Heart right ventricle (tissue), 16 donors: ENCODE results near the gene IFNL4. TPM values are rescaled to one million over a fixed set of nuclear protein-coding genes. Genes with fewer than 3 reads are reported as not detected.
"Not testable (repeated sequence)": the region's sequence is repeated elsewhere in the genome, so short reads cannot be mapped to it uniquely, and the experiment has no call there.

Source experiments
- ATAC-seq, 8 donors: fragments of 200-7000 bp; cut with Tn5 transposase; one replicate each; pipeline ENCODE4 v1.9.1; 2020; ENCODE audit warnings: mild to moderate bottlenecking in 8 of 8, moderate library complexity in 8 of 8, moderate number of reproducible peaks in 1 of 8
- DNase-seq, 2 donors: peaks; one replicate each; pipeline ENCODE4 v3.0.0-alpha.2; 2020
- H3K27ac ChIP-seq, 10 donors: fragments of 200-600 bp; sonication (generic) in 2 of 10; one replicate each; pipeline versions ENCODE4 v1.5.0 to v1.8.0; 2020 to 2022; ENCODE audit warnings: mild to moderate bottlenecking in 3 of 10
- H3K27me3 ChIP-seq, 7 donors: fragments of 200-600 bp; one replicate each; pipeline ENCODE4 v1.8.0; 2021 to 2022; ENCODE audit warnings: mild to moderate bottlenecking in 2 of 7
- H3K36me3 ChIP-seq, 9 donors: fragments of 200-600 bp; sonication (generic) in 1 of 9; one replicate each; pipeline versions ENCODE4 v1.5.0 to v1.8.0; 2020 to 2022; ENCODE audit warnings: mild to moderate bottlenecking in 2 of 9
- H3K4me1 ChIP-seq, 9 donors: fragments of 200-600 bp; sonication (generic) in 1 of 9; one replicate each; pipeline versions ENCODE4 v1.5.0 to v1.8.0; 2020 to 2022; ENCODE audit warnings: mild to moderate bottlenecking in 4 of 9
- H3K4me3 ChIP-seq, 10 donors: fragments of 200-600 bp; sonication (generic) in 2 of 10; one replicate each; pipeline versions ENCODE4 v1.5.0 to v1.8.0; 2020 to 2022; ENCODE audit warnings: mild to moderate bottlenecking in 7 of 10, moderate library complexity in 2 of 10
- H3K9me3 ChIP-seq, 11 donors: fragments of 200-600 bp in 10 of 11; sonication (generic) in 2 of 11; one replicate each; pipeline versions ENCODE4 v1.5.0 to v1.8.0; 2013 to 2022; ENCODE audit warnings: mild to moderate bottlenecking in 2 of 11, control low read depth in 1 of 11, moderate library complexity in 1 of 11
- WGBS, 2 donors: extraction: QIAGEN DNeasy Blood & Tissue Kit; methylation state at CpG; one replicate each; pipeline ENCODE4 v1.1.7; 2013; ENCODE audit warnings: inconsistent platforms in 1 of 2; 5-methylcytosine and 5-hydroxymethylcytosine counted together
- intact Hi-C, 10 donors: fragments of 100-400 bp; cut with DNase I; formaldehyde crosslinking; loops; one replicate each; pipeline versions ENCODE4 v1.11.1 to v1.14.2; 2022
- polyA plus RNA-seq, 2 donors: library from polyadenylated mRNA; stranded (reverse); fragments of 200-250 nt; gene quantifications; one replicate each; pipeline ENCODE4 v1.2.3, GENCODE V29; 2013
- total RNA-seq, 10 donors: library from RNA; stranded (reverse); fragmentation: NEBNext Ultra II Directional in 3 of 10; extraction: Animal tissue kit (Norgen Biotek cat#: 25700) in 3 of 10; gene quantifications; one replicate each; pipeline versions ENCODE4 v1.2.1 to v1.2.4, GENCODE V29; 2021 to 2023
- TF ChIP-seq, protein P1 (sequence below), 9 donors: fragments of 200-600 bp; sonication (generic) in 2 of 9; IDR thresholded peaks; one replicate each; pipeline versions ENCODE4 v1.5.0 to v1.8.0; 2021 to 2022; ENCODE audit warnings: antibody characterized with exemption in 9 of 9, mild to moderate bottlenecking in 5 of 9, moderate library complexity in 1 of 9
- donor health status: Arrhythmogenic right ventricular cardiomyopathy.
- donor health status: ischemic (EF 13 %, LVEDD 7.1; RV severe dilation, severe dysfunction).
- donor health status: healthy with polysubstance abuse.
- donor health status: DM: no; HTN: yes; CAD: no.
- donor health status: DM: no; HTN: no; CAD: no.
- donor health status: ischemic (EF 25% LVEDD 6.9; RV normal size, moderate dysfunction).
- donor health status: ischemic (EF 25% LVEDD 5.7; RV mildly dilated, moderate dysfunction).
- donor health status: healthy.
- donor health status: DM: yes; HTN: yes; CAD: no.
- donor health status: Ischemic cardiomyopathy.
- donor health status: ischemic (EF 35%, LVEDD 5.7; RV mildly dilated, moderate dysfunction).
- donor health status: nonischemic (EF 11% LVEDD 7.7; RV severe dilation, severe dysfunction).
- donor health status: DM: yes; HTN: yes; CAD: no.
- donor health status: PGD.
- donor health status: ischemic (EF 29% LVEDD 5.4; RV normal size, mild dysfunction).
- donor health status: nonischemic (EF 23%, LVEDD 6.1; RV moderate dilation, normal function).

IFNL4 gene
- total and polyA plus RNA-seq, 12 donors: not detected

DNA sequence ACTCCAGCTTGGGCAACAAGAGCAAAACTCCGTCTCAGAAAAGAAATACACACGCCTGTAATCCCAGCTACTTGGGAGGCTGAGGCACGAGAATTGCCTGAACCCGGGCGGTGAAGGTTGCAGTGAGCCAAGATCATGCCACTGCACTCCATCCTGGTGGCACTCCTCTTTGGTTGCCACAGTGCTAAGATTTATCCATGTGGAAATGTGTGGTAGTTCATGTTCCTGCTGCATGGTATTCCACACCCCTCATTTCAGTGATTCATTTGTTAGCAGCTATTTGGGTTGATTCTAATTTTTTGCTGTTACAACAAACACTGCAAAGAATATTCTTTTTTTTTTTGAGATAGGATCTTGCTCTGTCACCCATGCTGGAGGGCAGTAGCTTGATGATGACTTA is 15.9 kb downstream of the IFNL4 start:
- ATAC-seq (no peak), DNase-seq (no peak)
- H3K4me1 ChIP-seq: no peaks in the 10 kb centered on the region
- 85 to 87% methylated on average over 5 of the region's 5 CpGs for WGBS, 2 donors
- H3K4me3 ChIP-seq: no peak overlapping the region
- H3K9me3 ChIP-seq: no peaks in the 10 kb centered on the region
- H3K36me3 ChIP-seq: no peaks in the 10 kb centered on the region
- H3K27me3 ChIP-seq: peaks cover 0 to 46% (median 25%) of the 10 kb centered on the region in 7 donors
- intact Hi-C loops: no loop called here
- H3K27ac ChIP-seq: no peak overlapping the region
- TF ChIP-seq, protein P1, sequence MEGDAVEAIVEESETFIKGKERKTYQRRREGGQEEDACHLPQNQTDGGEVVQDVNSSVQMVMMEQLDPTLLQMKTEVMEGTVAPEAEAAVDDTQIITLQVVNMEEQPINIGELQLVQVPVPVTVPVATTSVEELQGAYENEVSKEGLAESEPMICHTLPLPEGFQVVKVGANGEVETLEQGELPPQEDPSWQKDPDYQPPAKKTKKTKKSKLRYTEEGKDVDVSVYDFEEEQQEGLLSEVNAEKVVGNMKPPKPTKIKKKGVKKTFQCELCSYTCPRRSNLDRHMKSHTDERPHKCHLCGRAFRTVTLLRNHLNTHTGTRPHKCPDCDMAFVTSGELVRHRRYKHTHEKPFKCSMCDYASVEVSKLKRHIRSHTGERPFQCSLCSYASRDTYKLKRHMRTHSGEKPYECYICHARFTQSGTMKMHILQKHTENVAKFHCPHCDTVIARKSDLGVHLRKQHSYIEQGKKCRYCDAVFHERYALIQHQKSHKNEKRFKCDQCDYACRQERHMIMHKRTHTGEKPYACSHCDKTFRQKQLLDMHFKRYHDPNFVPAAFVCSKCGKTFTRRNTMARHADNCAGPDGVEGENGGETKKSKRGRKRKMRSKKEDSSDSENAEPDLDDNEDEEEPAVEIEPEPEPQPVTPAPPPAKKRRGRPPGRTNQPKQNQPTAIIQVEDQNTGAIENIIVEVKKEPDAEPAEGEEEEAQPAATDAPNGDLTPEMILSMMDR (IDR thresholded peaks at IDR 0.05): no peak

DNA sequence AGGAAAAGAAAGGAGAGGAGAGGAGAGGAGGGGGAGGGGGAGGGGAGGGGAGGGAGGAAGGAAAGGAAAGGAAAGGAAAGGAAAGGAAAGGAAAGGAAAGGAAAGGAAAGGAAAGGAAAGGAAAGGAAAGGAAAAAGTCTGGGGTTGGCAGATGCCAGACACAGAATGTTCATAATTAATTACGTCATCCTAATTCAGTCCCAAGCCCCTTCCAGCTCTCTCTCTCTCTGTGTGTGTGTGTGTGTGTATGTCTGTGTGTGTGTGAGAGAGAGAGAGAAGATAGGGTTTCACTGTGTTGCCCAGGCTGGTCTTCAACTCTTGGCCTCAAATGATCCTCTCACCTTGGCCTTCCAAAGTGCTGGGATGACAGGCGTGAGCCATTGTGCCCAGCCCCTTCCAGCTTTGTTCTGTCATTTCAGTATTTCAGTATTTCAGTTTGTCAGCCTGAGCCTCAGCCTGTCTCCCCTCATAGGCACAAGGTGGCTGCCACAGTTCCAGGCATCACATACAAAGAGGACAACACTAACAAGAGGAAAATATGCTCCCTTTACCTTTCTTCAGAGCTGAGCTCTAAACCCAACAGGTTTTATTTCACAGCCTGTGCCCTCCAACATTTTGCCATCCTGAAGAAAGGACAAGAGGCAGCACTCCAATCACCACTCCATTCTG is 18.4 kb downstream of the IFNL4 start:
- no peaks in the 10 kb centered on the region for H3K4me1 ChIP-seq
- TF ChIP-seq, protein P1 (IDR thresholded peaks at IDR 0.05): no peak
- no peak overlapping the region for H3K4me3 ChIP-seq
- no peak overlapping the region for H3K27ac ChIP-seq
- DNase-seq (no peak), ATAC-seq (no peak)
- peaks cover 0 to 40% (median 8%) of the 10 kb centered on the region in 7 donors for H3K27me3 ChIP-seq
- no peaks in the 10 kb centered on the region for H3K9me3 ChIP-seq
- 79 to 84% methylated on average over 2 of the region's 2 CpGs for WGBS, 2 donors
- no peaks in the 10 kb centered on the region for H3K36me3 ChIP-seq
- intact Hi-C loops: no loop called here

DNA sequence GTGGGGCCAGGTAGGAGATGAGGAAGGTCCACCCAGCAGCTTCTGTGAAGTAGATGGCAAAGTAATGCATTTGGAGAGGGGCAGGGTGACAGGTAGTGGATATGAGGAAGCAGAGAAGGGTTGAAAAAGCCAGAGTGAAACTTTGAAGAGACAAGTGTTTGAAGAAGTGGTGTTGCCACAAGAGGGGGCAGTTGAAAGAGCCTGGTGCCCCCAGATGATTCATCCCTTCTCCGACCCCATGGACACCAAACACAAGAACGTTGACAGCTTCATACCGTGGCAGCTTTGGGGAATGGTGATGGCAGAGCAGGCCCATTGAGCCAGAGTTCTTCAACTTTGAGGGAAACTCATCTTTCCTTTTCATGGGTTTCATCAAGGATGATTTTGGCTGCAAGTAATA is 23.7 kb downstream of the IFNL4 start:
- Histone ChIP-seq H3K4me1 (no peaks in the 10 kb centered on the region), H3K27ac (no peak overlapping the region), H3K4me3 (no peak overlapping the region), H3K36me3 (no peaks in the 10 kb centered on the region), H3K27me3 (peaks cover 0 to 75% (median 47%) of the 10 kb centered on the region in 7 donors), H3K9me3 (no peaks in the 10 kb centered on the region)
- ATAC-seq (no peak), DNase-seq (no peak)
- TF ChIP-seq, protein P1 (IDR thresholded peaks at IDR 0.05): no peak
- 25 to 26% methylated on average over 3 of the region's 3 CpGs for WGBS, 2 donors
- intact Hi-C loops: no loop called here

DNA sequence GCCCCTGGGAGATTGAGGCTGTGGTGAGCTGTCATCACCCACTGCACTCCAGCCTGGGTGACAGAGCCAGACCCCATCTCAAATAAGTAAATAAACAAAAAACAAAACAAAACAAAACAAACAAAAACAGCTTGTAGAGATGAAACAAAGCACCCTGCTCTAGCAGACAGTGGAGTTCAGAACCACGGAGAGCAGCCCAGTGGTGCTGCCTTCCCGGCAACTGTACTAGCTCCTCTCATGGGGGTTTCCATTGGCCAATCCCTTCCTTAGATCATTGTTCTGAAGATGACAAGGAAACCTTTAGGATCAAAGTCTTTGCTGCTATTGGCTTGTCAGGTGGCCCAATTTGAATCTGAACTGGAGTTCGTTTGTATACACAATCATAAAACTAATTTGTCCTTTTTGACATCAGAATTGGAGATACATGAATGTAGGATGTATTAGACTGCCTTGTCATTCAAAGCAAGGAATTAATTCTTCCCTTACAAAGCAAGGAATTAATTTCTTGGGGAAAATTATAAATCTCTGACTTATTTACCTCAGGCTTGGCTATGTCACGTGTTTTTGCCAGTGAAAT is 24.9 kb downstream of the IFNL4 start:
- no peaks in the 10 kb centered on the region for H3K9me3 ChIP-seq
- 16 to 25% methylated on average over 4 of the region's 4 CpGs for WGBS, 2 donors
- intact Hi-C loops: no loop called here
- ATAC-seq (no peak), DNase-seq (no peak)
- TF ChIP-seq, protein P1 (IDR thresholded peaks at IDR 0.05): no peak
- H3K4me1 ChIP-seq: no peaks in the 10 kb centered on the region
- H3K27me3 ChIP-seq: peaks cover 0 to 75% (median 52%) of the 10 kb centered on the region in 7 donors
- H3K27ac ChIP-seq: no peak overlapping the region
- H3K36me3 ChIP-seq: no peaks in the 10 kb centered on the region
- no peak overlapping the region for H3K4me3 ChIP-seq

DNA sequence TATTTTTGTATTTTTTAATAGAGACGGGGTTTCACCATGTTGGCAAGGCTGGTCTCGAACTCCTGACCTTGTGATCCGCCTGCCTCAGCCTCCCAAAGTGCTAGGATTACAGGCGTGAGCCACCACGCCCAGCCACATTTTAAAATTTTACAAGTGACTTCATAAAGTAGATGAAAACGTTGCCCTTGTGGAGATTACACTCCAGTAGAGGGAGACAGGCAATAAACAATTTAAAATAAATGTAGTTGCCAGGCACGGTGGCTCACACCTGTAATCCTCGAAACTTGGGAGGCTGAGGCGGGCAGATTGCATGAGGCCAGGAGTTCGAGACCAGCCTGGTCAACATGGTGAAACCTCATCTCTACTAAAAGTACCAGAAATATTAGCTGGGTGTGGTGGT is 29.5 kb downstream of the IFNL4 start:
- peaks cover 0 to 79% (median 67%) of the 10 kb centered on the region in 7 donors for H3K27me3 ChIP-seq
- H3K4me3 ChIP-seq: not testable (repeated sequence)

More for the DNA sequence above, 29.5 kb downstream of the IFNL4 start:
- DNase-seq, H3K27ac ChIP-seq, H3K36me3 ChIP-seq, ATAC-seq, H3K4me1 ChIP-seq: not testable (repeated sequence)
- WGBS, 2 donors: 69 to 72% methylated on average over 10 of the region's 10 CpGs
- intact Hi-C loops: loop anchor here in 1 of 10 donors (10.0 kb wide), 1 partner anchor 106 kb away; the partner anchor contains the start of gene LRFN1
- peaks cover 0 to 27% (median 4%) of the 10 kb centered on the region in 11 donors for H3K9me3 ChIP-seq
